ENCODE measurements around the gene TP53I11. TPM values are rescaled to one million over a fixed set of nuclear protein-coding genes. Genes with fewer than 3 reads are reported as not detected.

Gene TP53I11
- total and polyA plus RNA-seq, 2 experiments from 2014 or later, result 112 to 155 TPM

DNA sequence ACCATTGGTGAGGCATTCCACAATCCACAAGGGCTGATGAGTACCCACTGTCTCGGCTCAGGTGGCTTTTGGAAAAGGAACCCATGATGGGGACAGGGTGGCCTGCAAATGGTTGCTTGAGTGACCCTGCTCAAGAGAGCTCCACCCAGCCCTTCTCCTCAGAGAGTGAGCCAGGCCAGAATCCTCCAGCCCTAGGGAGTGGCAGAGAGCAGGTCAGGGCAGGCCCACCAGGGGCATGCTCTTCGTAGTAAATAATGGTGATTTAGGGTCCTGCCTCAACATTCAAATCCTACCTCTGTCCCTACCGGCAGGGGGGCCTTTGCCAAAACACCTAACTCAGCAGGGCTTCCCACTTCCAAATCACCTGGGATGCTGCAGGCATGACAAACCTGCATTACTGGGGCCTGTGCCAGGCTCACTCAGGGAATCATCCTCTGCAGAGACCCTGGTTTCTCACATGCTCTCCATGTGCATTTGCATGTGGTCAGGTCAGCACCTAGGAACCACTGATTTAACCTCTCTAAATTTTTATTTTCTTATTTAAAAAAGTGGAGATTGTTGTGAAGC, 17.3 kb upstream of the TP53I11 start:
- H3K27ac ChIP-seq, result no peak overlapping the region
- no peak for TF ChIP-seq CTCF (IDR thresholded peaks at IDR 0.05; ENCODE audit: low read depth, low read length)
- no peak for DNase-seq (ENCODE audit: low read depth in 1 of 2, low spot score in 1 of 2)
- no peak overlapping the region for H3K4me3 ChIP-seq
- no peaks in the 10 kb centered on the region for H3K9me3 ChIP-seq (ENCODE audit: low read depth)
- H3K27me3 ChIP-seq, result no peaks in the 10 kb centered on the region
- peaks cover 42% of the 10 kb centered on the region for H3K4me1 ChIP-seq (ENCODE audit: low read depth)
- no peaks in the 10 kb centered on the region for H3K36me3 ChIP-seq

GRCh38 chr11:44966694-44967093, 16.0 kb upstream of the TP53I11 start:
- H3K4me3 ChIP-seq, result no peak overlapping the region

GRCh38 chr11:44964526-44965209, 14.0 kb upstream of the TP53I11 start:
- Histone ChIP-seq H3K36me3 (no peaks in the 10 kb centered on the region), H3K4me1 (ENCODE audit: low read depth) (peaks cover 23% of the 10 kb centered on the region), H3K27ac (peak overlapping the region; percentile 39), H3K4me3 (no peak overlapping the region), H3K27me3 (no peaks in the 10 kb centered on the region), H3K9me3 (ENCODE audit: low read depth) (no peaks in the 10 kb centered on the region)
- no peak for DNase-seq (ENCODE audit: low read depth in 1 of 2, low spot score in 1 of 2)
- TF ChIP-seq CTCF (IDR thresholded peaks at IDR 0.05; ENCODE audit: low read depth, low read length), result no peak

More at GRCh38 chr11:44966694-44967093, 16.0 kb upstream of the TP53I11 start:
- H3K36me3 ChIP-seq, result no peaks in the 10 kb centered on the region
- H3K9me3 ChIP-seq (ENCODE audit: low read depth), result no peaks in the 10 kb centered on the region
- DNase-seq (ENCODE audit: low read depth in 1 of 2, low spot score in 1 of 2), result no peak
- H3K4me1 ChIP-seq (ENCODE audit: low read depth), result peaks cover 42% of the 10 kb centered on the region
- H3K27ac ChIP-seq, result no peak overlapping the region
- no peak for TF ChIP-seq CTCF (IDR thresholded peaks at IDR 0.05; ENCODE audit: low read depth, low read length)
- no peaks in the 10 kb centered on the region for H3K27me3 ChIP-seq

GRCh38 chr11:44963948-44964347, 13.3 kb upstream of the TP53I11 start:
- Histone ChIP-seq H3K4me1 (ENCODE audit: low read depth) (peaks cover 20% of the 10 kb centered on the region), H3K36me3 (no peaks in the 10 kb centered on the region), H3K9me3 (ENCODE audit: low read depth) (no peaks in the 10 kb centered on the region), H3K27ac (peak overlapping the region; percentile 39), H3K27me3 (no peaks in the 10 kb centered on the region), H3K4me3 (no peak overlapping the region)
- DNase-seq (ENCODE audit: low read depth in 1 of 2, low spot score in 1 of 2), result no peak
- no peak for TF ChIP-seq CTCF (IDR thresholded peaks at IDR 0.05; ENCODE audit: low read depth, low read length)

GRCh38 chr11:44963136-44963535, 12.5 kb upstream of the TP53I11 start:
- Histone ChIP-seq H3K4me1 (ENCODE audit: low read depth) (peaks cover 20% of the 10 kb centered on the region), H3K4me3 (no peak overlapping the region), H3K27me3 (no peaks in the 10 kb centered on the region), H3K27ac (no peak overlapping the region), H3K9me3 (ENCODE audit: low read depth) (no peaks in the 10 kb centered on the region), H3K36me3 (no peaks in the 10 kb centered on the region)
- DNase-seq (ENCODE audit: low read depth in 1 of 2, low spot score in 1 of 2), result no peak
- TF ChIP-seq CTCF (IDR thresholded peaks at IDR 0.05; ENCODE audit: low read depth, low read length), result no peak
